NCI-H82 treated with DMSO at 0.1 percent for 48 hours (cell line): ENCODE measurements around the gene ZMPSTE24.

Experiments used
- DNase-seq: peaks from one replicate; lab custom pipeline; 2025; ENCODE audit not compliant: unreplicated experiment; lab: John Stamatoyannopoulos, UW

Gene ZMPSTE24

GRCh38 chr1:40303051-40303771, 45.2 kb downstream of the ZMPSTE24 start:
- DNase-seq, result no peak

DNA sequence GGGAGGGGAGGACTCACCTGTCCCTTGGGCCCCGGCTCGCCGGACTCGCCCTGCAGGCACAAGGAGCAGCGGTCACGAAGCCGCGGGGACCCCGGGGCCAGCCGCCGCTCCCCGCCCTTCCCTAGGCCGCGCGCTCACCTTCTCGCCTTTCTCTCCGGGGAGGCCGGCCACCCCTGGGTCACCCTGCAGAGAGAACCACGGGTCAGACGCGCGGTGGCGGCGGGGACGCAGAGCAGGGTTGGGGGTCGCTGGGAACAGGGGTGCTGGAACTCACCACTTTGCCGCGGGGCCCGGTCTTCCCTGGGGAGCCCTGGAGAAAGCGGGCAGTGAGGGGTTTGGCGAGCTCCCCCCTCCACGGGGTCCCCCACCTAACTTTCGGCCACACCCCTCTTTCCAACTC, 45.8 kb downstream of the ZMPSTE24 start:
- no peak for DNase-seq

DNA sequence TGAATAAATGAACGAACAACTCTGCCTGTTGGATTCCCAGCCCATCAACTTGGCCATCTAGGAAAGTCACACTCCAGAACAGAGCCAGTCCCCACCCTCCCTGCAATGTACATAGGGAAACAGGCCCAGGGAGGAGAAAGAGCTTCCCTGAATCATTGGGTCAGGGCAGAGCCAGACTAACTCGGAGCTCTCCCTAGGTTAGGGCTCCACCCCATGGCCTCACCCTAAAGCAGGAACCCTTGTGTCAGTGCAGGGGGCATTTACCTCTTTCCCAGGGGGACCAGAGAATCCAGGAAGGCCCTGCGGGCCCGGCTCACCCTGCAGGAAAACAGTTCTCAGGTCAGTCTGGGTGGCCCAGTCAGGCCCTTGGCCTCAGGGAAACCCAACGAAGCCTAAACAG, 47.4 kb downstream of the ZMPSTE24 start:
- DNase-seq, result no peak

GRCh38 chr1:40305871-40306270, 47.8 kb downstream of the ZMPSTE24 start:
- DNase-seq, result no peak

GRCh38 chr1:40306296-40306695, 48.3 kb downstream of the ZMPSTE24 start:
- no peak for DNase-seq

- DNase-seq, result no peak
These were observed 49.1 kb downstream of the ZMPSTE24 start for GRCh38 chr1:40307186-40307585.

DNA sequence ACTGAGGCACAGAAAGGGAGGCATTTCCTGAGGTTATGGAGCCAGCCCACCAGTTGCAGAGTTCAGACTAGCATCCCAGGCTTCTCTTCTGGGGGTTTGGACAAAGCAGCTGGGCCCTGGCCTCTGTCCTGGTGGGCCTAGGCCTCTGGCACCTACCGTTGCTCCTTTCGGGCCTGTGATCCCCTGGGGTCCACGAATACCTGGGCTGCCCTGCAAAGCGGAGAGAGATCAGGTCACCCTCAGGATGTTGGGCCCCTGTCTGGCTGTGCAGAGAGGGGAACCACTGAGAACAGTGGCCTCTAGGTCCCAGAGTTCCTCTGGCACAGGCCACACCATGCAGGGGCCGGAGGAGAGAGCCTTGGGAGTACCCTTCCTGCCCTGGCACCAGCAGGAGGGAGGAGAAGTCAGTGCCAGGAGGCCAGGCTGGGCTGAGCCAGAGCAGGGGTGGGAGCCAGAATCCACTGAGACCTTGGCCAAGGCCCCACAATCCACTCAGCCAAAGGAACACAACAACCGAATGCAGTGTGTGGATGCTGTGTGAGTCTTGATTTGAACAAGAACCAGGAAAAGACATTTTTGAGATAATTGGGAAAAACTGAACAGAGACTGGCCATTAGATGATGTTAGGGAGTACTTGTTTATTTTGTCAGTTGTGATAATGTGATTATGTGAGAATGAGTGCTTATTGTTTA, 50.1 kb downstream of the ZMPSTE24 start:
- DNase-seq, result no peak

- no peak for DNase-seq
These were observed 51.5 kb downstream of the ZMPSTE24 start for GRCh38 chr1:40309374-40310128.

DNA sequence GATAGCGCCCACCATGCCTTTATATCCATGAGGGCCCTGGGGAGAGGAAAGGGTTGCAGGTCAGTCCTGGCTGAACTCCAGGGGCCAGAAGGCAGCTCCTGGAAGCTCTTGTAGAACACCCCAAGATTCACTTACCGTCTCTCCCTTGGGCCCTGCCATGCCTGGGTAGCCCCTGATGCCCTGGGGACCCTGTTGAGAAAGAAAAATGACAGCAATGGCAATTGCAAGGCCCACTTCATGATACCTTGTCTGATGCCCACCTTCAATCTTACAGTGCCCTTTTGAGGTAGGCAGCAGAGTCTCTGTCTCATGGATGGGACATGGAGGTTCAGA, 52.1 kb downstream of the ZMPSTE24 start:
- DNase-seq, result no peak

DNA sequence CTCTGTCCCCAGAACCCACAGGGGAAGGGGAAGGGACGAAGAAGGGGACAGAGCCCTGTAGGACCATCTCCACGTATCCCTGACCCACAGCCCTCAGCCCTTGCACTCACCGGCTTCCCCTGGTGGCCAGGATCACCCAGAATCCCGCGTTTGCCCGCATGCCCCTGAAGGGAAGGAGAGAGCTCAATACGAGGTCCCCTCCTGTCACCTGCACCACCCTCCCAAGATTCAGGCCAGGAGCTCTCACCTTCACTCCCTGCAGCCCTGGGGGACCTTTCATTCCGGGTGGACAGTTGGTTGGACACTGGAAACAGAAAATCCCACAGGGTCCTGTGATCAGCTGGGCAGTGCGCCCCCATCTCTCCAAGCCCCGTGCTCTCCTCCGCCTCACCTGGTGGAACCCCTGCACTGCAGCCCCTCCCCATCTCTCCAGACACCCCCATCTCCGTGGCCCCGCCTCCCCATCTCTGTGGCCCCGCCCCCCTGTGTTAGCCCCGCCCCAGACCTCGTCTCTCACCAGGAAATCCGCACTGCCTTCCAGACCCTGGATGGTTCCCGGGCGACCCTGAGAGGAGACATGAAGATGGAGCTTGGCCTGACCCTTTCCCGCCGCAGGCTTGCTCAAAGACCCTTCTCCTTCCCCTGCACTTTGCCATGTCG, 53.1 kb downstream of the ZMPSTE24 start:
- DNase-seq, result no peak

GRCh38 chr1:40311692-40312091, 53.7 kb downstream of the ZMPSTE24 start:
- no peak for DNase-seq

DNA sequence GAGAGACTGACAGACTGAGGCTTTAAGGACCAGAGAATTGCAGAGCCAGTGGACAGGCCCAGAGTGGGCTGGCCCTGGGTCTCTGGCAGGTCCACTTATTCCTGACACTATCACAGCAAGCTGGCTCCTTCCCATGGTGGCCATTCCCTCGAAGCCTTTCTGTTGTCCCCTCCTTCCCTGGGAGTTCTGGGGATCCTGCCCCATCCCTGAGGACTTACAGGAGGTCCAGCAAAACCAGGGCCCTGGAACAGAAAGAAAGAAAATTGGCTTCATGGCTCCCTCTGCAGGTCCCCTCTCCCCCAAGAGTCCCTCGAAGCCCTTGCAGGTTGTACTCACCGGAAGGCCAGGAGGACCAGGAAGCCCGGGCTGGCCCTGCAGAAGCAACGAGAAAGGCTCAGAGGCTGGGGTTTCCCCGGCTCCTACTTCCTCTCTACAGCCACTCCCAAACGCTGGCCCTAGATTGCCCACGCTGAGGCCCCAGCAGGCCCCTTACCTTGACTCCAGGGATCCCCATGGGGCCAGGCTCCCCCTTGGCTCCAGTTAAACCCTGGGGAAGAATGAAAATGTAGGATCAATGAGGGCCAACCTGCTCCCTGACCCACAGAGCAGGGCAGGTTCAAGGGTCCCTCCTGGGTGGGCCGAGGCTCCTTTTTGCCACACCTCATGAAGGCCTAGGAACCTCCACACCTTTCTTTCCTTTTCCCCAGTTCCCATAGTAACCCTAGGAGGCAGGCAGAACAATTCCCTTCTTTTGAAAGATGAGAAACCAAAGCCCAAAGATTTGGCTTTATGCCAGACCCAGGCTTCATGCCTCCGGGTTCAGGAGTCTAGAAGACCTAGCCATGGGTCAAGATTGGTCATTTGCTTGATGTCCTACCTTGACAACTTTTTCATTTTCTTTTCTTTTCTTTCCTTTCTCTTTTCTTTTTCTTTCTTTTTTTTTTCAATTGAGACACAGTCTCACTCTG, 54.5 kb downstream of the ZMPSTE24 start:
- no peak for DNase-seq

GRCh38 chr1:40313329-40313957, 55.4 kb downstream of the ZMPSTE24 start:
- DNase-seq, result no peak

- DNase-seq, result no peak
These were observed 56.1 kb downstream of the ZMPSTE24 start for GRCh38 chr1:40313958-40314720.

DNA sequence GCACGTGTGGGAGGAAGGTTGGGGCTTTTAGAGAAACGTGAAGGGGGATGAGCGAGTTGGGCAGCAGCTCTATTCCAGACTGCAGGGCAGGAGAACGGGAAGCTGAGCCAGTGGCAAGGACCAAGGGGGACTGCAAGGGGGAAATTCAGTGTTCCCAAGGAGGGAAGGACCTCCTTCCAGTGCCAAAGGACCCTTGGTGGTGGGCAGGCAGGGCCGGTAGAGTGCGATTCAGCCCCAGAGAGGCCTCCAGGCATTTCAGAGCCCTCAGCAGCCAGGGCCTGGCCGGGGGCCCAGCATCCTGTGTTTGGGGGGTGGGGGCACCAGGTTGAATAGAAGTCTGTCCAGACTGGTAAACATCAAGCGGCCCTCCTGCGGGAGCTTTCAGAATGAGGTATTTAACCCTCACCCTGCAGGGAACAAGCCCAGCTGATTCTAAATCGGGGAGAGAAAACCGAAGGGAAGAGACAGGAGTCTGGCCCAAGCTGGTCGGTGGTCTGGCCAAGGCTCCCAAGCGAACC, 56.7 kb downstream of the ZMPSTE24 start:
- no peak for DNase-seq

DNA sequence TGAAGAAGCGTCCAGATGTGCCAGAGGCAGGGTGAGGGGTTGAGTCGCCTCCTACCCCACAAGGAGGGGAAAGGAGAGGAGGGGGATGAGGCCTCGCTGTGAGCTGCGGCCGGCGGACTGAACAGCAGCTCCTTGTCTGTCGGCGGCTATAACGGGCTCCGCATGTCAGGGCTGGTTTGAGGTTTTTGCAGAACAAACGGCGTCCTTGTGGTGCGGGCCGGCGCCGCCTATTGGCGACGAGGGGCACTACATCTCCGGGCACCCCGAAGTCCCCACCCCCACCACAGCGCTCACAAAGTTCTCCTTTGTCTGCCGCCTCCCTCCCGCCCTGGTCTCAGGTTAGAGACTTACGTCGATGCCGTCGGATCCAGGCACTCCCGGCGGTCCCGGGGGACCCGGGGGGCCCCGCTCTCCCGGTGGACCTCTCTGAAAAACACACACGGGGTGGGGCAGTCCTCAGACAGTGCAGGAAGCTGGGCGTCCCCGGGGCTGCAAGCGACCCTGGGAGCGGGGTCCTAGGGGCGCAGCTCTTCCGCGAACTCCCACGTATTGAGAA, 57.3 kb downstream of the ZMPSTE24 start:
- peak; percentile 29 for DNase-seq

GRCh38 chr1:40315795-40316594, 58.0 kb downstream of the ZMPSTE24 start:
- DNase-seq, result no peak
